GM18526 (cell line): ENCODE data around the gene MSL1.

Source experiments
- POLR2A ChIP-seq: IDR thresholded peaks from 3 replicates; pipeline ENCODE4 v1.6.1; 2011; ENCODE audit not compliant: insufficient read length; ENCODE audit errors: extremely low read depth

The MSL1 gene

GRCh38 chr17:40097931-40098845 lies 23.6 kb upstream of the MSL1 start:
- no peak for TF ChIP-seq POLR2A

GRCh38 chr17:40098846-40099618 lies 22.7 kb upstream of the MSL1 start:
- peak; percentile 16 for TF ChIP-seq POLR2A

- no peak for TF ChIP-seq POLR2A
Measured at GRCh38 chr17:40099619-40100418, 22.0 kb upstream of the MSL1 start.

- peak; percentile 61 for TF ChIP-seq POLR2A
Measured at GRCh38 chr17:40100419-40100668, 21.4 kb upstream of the MSL1 start, which contains the start of gene NR1D1. NR1D1 (minus strand) TSS chr17:40100589; CDS start chr17:40100094, 495 bp downstream.

GRCh38 chr17:40100669-40101366 lies 21.0 kb upstream of the MSL1 start:
- TF ChIP-seq POLR2A, result no peak

- TF ChIP-seq POLR2A, result no peak
Measured at GRCh38 chr17:40101367-40102210, 20.2 kb upstream of the MSL1 start.

- no peak for TF ChIP-seq POLR2A
Measured at GRCh38 chr17:40103071-40103661, 18.6 kb upstream of the MSL1 start.

- TF ChIP-seq POLR2A, result no peak
Measured at GRCh38 chr17:40103688-40104087, 18.1 kb upstream of the MSL1 start.

GRCh38 chr17:40104594-40105486 lies 16.9 kb upstream of the MSL1 start:
- TF ChIP-seq POLR2A, result no peak

- TF ChIP-seq POLR2A, result no peak
Measured at GRCh38 chr17:40105861-40106759, 15.7 kb upstream of the MSL1 start.

- TF ChIP-seq POLR2A, result no peak
Measured at GRCh38 chr17:40106760-40107521, 14.8 kb upstream of the MSL1 start.
